ENCODE results near the gene RUFY4.

Gene RUFY4

GRCh38 chr2:218082586-218083351, 13.7 kb downstream of the RUFY4 start:
- no peaks in the 10 kb centered on the region for H3K79me2 ChIP-seq (ENCODE audit: insufficient read depth, low read length)
- TF ChIP-seq CTCF (IDR thresholded peaks at IDR 0.05; ENCODE audit: low read length) = no peak
- no peak for TF ChIP-seq EZH2 (IDR thresholded peaks at IDR 0.05; ENCODE audit: borderline replicate concordance, low read length)

GRCh38 chr2:218083352-218083676, 14.3 kb downstream of the RUFY4 start:
- Histone ChIP-seq H3K36me3 (ENCODE audit: insufficient read depth, low read length) (no peaks in the 10 kb centered on the region), H3K4me1 (ENCODE audit: insufficient read depth, low read length, severe bottlenecking) (no peaks in the 10 kb centered on the region), H3F3A (ENCODE audit: insufficient read depth, low read length) (no peaks in the 10 kb centered on the region), H3K9ac (ENCODE audit: low read length) (no peak overlapping the region), H3K27ac (ENCODE audit: low read depth, low read length, poor library complexity, severe bottlenecking) (no peak overlapping the region), H3K27me3 (ENCODE audit: insufficient read depth, low read length) (no peaks in the 10 kb centered on the region), H3K4me3 (ENCODE audit: low read depth, low read length, poor library complexity, severe bottlenecking) (no peak overlapping the region), H2AFZ (ENCODE audit: low read length) (no peak overlapping the region), H3K9me3 (ENCODE audit: low read length) (no peaks in the 10 kb centered on the region), H3K9me2 (ENCODE audit: low read depth, low read length) (no peaks in the 10 kb centered on the region), H4K20me1 (ENCODE audit: insufficient read depth, low read length) (no peaks in the 10 kb centered on the region), H3K4me2 (ENCODE audit: low read length) (no peak overlapping the region), H3K79me2 (ENCODE audit: insufficient read depth, low read length) (no peaks in the 10 kb centered on the region)
- TF ChIP-seq EZH2 (IDR thresholded peaks at IDR 0.05; ENCODE audit: borderline replicate concordance, low read length) = no peak
- TF ChIP-seq CTCF (IDR thresholded peaks at IDR 0.05; ENCODE audit: low read length) = no peak

More at GRCh38 chr2:218082586-218083351, 13.7 kb downstream of the RUFY4 start:
- no peaks in the 10 kb centered on the region for H3K36me3 ChIP-seq (ENCODE audit: insufficient read depth, low read length)
- no peaks in the 10 kb centered on the region for H3K9me3 ChIP-seq (ENCODE audit: low read length)
- H3K4me2 ChIP-seq (ENCODE audit: low read length) = no peak overlapping the region
- no peaks in the 10 kb centered on the region for H3K4me1 ChIP-seq (ENCODE audit: insufficient read depth, low read length, severe bottlenecking)
- no peaks in the 10 kb centered on the region for H3K9me2 ChIP-seq (ENCODE audit: low read depth, low read length)
- H3K27ac ChIP-seq (ENCODE audit: low read depth, low read length, poor library complexity, severe bottlenecking) = no peak overlapping the region
- no peaks in the 10 kb centered on the region for H4K20me1 ChIP-seq (ENCODE audit: insufficient read depth, low read length)
- peaks cover 3% of the 10 kb centered on the region; the same call in 1 of the 2 replicates for H3K27me3 ChIP-seq (ENCODE audit: insufficient read depth, low read length)
- H2AFZ ChIP-seq (ENCODE audit: low read length) = no peak overlapping the region
- no peak overlapping the region for H3K4me3 ChIP-seq (ENCODE audit: low read depth, low read length, poor library complexity, severe bottlenecking)
- no peaks in the 10 kb centered on the region for H3F3A ChIP-seq (ENCODE audit: insufficient read depth, low read length)
- no peak overlapping the region for H3K9ac ChIP-seq (ENCODE audit: low read length)

GRCh38 chr2:218086478-218086877, 17.4 kb downstream of the RUFY4 start:
- Histone ChIP-seq H3K9ac (ENCODE audit: low read length) (no peak overlapping the region), H3F3A (ENCODE audit: insufficient read depth, low read length) (no peaks in the 10 kb centered on the region), H3K9me3 (ENCODE audit: low read length) (no peaks in the 10 kb centered on the region), H3K27ac (ENCODE audit: low read depth, low read length, poor library complexity, severe bottlenecking) (no peak overlapping the region), H3K9me2 (ENCODE audit: low read depth, low read length) (no peaks in the 10 kb centered on the region), H3K27me3 (ENCODE audit: insufficient read depth, low read length) (no peaks in the 10 kb centered on the region), H4K20me1 (ENCODE audit: insufficient read depth, low read length) (no peaks in the 10 kb centered on the region), H3K4me2 (ENCODE audit: low read length) (no peak overlapping the region), H2AFZ (ENCODE audit: low read length) (no peak overlapping the region), H3K36me3 (ENCODE audit: insufficient read depth, low read length) (no peaks in the 10 kb centered on the region), H3K4me1 (ENCODE audit: insufficient read depth, low read length, severe bottlenecking) (no peaks in the 10 kb centered on the region), H3K79me2 (ENCODE audit: insufficient read depth, low read length) (no peaks in the 10 kb centered on the region), H3K4me3 (ENCODE audit: low read depth, low read length, poor library complexity, severe bottlenecking) (no peak overlapping the region)
- TF ChIP-seq CTCF (IDR thresholded peaks at IDR 0.05; ENCODE audit: low read length) (no peak), EZH2 (IDR thresholded peaks at IDR 0.05; ENCODE audit: borderline replicate concordance, low read length) (no peak)

All from OCI-LY1 (cell line).